Epithelial cell of esophagus (primary cell): ENCODE results near the gene HCRTR1.

Experiments
- DNase-seq: peaks from one replicate; pipeline ENCODE4 v3.0.0; 2010; ENCODE audit warnings: low read depth
- H3K4me3 ChIP-seq: 2 replicates; pipeline ENCODE4 v1.5.1; 2011; ENCODE audit warnings: mild to moderate bottlenecking, low read length, control low read depth
- TF ChIP-seq, protein P1 (sequence below): IDR thresholded peaks from 2 replicates; pipeline ENCODE4 v1.5.1; 2011; ENCODE audit warnings: low read depth, mild to moderate bottlenecking, low read length, control low read depth, inconsistent platforms; ENCODE audit not compliant: insufficient read depth; ENCODE audit errors: missing control alignments

Gene HCRTR1

GRCh38 chr1:31668303-31668883, 50.9 kb downstream of the HCRTR1 start:
- TF ChIP-seq, protein P1, sequence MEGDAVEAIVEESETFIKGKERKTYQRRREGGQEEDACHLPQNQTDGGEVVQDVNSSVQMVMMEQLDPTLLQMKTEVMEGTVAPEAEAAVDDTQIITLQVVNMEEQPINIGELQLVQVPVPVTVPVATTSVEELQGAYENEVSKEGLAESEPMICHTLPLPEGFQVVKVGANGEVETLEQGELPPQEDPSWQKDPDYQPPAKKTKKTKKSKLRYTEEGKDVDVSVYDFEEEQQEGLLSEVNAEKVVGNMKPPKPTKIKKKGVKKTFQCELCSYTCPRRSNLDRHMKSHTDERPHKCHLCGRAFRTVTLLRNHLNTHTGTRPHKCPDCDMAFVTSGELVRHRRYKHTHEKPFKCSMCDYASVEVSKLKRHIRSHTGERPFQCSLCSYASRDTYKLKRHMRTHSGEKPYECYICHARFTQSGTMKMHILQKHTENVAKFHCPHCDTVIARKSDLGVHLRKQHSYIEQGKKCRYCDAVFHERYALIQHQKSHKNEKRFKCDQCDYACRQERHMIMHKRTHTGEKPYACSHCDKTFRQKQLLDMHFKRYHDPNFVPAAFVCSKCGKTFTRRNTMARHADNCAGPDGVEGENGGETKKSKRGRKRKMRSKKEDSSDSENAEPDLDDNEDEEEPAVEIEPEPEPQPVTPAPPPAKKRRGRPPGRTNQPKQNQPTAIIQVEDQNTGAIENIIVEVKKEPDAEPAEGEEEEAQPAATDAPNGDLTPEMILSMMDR, result no peak
- no peak for DNase-seq
- H3K4me3 ChIP-seq, result no peak overlapping the region

DNA sequence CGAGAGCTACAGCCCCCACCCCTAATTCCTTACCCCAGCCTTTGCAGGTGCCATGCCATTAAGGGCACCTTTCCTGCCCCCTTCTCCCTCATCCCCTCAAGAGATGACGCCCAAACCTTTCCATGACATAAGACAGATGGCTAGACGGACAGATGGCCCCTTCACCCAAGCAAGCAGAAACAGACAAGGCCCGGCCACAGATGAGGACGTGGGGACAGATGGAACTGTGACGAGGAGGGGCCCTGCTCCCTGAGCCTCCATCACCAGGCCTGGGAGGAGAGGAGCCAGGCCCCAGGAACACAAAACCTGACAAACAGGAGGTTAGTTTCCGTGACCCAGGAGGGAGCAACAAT, 51.9 kb downstream of the HCRTR1 start:
- TF ChIP-seq, protein P1, result no peak
- H3K4me3 ChIP-seq, result no peak overlapping the region
- DNase-seq, result no peak

GRCh38 chr1:31669786-31670592, 52.5 kb downstream of the HCRTR1 start:
- DNase-seq, result peak; percentile 88
- TF ChIP-seq, protein P1, result peak; percentile 39
- H3K4me3 ChIP-seq, result peak overlapping the region; percentile 39

DNA sequence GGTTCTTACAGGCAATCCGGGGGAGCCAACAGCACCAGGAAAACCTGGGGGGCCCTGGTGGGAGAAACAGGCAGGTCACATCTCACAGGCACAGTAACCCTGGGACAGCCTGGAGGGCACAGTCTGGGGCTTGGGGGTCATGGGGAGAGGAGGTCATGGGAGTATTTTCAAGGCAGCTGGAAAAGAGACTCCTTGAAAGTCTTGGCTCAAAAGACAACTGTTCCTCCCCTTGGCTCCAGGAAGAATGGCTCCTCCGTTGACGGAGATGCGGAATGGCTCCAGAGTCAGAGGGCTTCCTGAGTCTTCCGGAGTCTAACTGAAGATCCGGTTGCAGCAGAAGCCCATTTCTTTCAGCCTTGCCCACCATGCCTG, 53.1 kb downstream of the HCRTR1 start:
- H3K4me3 ChIP-seq, result peak overlapping the region; percentile 39
- DNase-seq, result no peak
- TF ChIP-seq, protein P1, result no peak

DNA sequence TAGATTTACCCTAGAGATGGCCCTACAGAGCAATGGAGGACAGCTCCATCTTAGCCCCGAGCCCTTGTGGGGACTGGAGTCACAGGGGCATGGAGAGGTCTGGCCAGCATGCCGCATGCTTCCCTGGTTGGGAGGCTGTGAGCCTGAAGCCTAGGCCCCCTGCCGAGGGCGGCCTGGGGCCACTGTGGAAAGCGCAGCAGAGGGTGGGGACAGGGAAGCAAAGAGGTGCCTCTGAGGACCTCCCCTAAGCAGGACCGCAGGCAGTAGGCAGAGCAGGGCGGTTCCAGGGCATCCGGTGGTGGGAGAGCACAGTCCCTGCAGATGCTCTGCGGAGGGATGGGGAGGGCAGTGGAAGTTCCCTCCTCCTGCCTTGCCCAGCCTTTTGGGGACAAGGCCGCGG, 53.7 kb downstream of the HCRTR1 start:
- H3K4me3 ChIP-seq, result no peak overlapping the region
- TF ChIP-seq, protein P1, result no peak

DNA sequence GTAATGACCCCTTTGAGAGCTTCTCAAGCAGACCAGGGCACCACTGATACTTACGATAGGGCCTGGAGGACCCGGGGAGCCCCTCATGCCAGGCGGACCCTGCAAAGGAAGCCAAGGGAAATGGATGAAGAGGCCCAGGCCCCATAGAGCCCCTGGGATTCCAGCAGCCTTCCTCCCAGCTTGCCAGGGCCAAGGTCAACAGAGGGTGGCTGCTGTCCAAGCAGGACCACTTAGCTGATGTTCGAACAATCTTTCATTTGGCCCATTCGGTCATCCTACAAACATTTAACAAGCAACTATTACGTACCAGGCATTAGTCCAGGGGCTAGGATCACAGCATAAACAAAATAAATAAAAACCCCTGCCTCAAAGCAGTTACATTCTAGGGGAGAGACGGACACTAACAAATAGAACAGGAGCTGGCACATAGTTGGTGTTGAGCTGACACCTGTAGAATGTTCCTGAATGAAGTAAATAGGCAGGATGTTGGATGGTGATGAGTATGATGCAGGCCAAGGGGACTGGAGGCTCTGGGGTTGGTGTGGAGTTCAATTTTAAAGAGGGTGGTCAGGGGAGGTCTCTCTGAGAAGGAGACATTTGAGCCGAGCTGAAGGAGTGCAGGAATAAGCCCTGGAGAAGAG, 54.2 kb downstream of the HCRTR1 start:
- H3K4me3 ChIP-seq, result no peak overlapping the region
- no peak for DNase-seq
- TF ChIP-seq, protein P1, result no peak

More for the DNA sequence above, 53.7 kb downstream of the HCRTR1 start:
- DNase-seq, result no peak

GRCh38 chr1:31672986-31673385, 55.5 kb downstream of the HCRTR1 start:
- no peak for DNase-seq
- no peak overlapping the region for H3K4me3 ChIP-seq
- TF ChIP-seq, protein P1, result no peak
